ENCODE measurements around the gene WTAP.

Gene WTAP

DNA sequence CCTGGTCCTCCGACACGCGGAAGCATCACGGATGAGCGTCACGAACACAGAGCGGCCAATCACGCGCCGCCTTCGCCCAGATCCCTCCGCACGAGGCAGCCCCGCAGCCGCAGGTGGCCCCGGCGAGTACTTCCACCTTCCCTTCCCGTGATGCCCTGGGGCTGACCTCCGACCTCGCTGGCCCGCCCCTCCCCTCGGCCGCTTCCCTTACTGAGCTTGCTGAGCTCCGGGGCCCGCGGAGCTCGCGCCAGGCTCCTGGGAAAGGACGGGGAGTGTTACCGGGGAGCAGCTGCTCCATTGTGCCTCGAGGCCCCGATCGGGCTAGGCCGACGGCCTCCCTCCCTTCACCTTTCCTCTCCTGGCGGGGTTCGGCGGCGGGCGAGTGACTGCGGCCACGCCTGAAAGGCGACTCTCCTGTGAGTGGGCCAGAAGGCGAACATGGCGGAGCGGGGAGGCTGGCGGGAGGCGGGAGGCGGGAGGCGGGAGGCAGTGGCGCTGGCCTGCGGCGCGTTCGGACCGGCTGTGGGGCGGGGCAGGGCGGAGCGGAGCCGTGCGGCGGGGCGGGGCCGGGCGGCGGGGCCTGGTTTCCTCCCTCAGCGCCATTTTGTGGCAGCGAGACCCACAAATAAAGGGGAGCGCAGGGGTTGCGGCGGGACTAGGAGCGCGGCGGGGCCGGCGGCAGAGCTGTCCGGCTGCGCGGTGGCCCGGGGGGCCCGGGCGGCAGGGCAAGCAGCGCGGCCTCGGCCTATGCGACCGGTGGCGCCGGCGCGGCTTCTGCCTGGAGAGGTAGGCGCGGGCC lies at the start of gene WTAP:
WTAP (plus strand) TSS at position 589 of the 799 bp plus-strand sequence. CDS start 8,760 bp downstream, outside the sequence.
- peaks cover 9% of the 10 kb centered on the region for H3K4me1 ChIP-seq (ENCODE audit: control insufficient read depth, insufficient read depth, low read length)
- no peaks in the 10 kb centered on the region for H3K36me3 ChIP-seq (ENCODE audit: control insufficient read depth, insufficient read depth, low read length)

GRCh38 chr6:159677506-159678165 lies 49.7 kb upstream of the WTAP start:
- H3K4me3 ChIP-seq (ENCODE audit: low read depth, low read length): no peak overlapping the region
- no peaks in the 10 kb centered on the region for H3K27me3 ChIP-seq (ENCODE audit: control insufficient read depth, insufficient read depth, low read length)
- H3K36me3 ChIP-seq (ENCODE audit: control insufficient read depth, insufficient read depth, low read length): peaks cover 4% of the 10 kb centered on the region
- no peaks in the 10 kb centered on the region for H3K9me3 ChIP-seq (ENCODE audit: control insufficient read depth, insufficient read depth, low read length)
- no peaks in the 10 kb centered on the region for H3K4me1 ChIP-seq (ENCODE audit: control insufficient read depth, insufficient read depth, low read length)
- no peak overlapping the region for H3K9ac ChIP-seq (ENCODE audit: low read depth, low read length)

More for the DNA sequence above, at the start of gene WTAP:
- Histone ChIP-seq H3K9ac (ENCODE audit: low read depth, low read length) (peak within 1 kb of the TSS; percentile 97), H3K4me3 (ENCODE audit: low read depth, low read length) (peak within 1 kb of the TSS; percentile 97), H3K9me3 (ENCODE audit: control insufficient read depth, insufficient read depth, low read length) (no peaks in the 10 kb centered on the region), H3K27me3 (ENCODE audit: control insufficient read depth, insufficient read depth, low read length) (no peaks in the 10 kb centered on the region)

DNA sequence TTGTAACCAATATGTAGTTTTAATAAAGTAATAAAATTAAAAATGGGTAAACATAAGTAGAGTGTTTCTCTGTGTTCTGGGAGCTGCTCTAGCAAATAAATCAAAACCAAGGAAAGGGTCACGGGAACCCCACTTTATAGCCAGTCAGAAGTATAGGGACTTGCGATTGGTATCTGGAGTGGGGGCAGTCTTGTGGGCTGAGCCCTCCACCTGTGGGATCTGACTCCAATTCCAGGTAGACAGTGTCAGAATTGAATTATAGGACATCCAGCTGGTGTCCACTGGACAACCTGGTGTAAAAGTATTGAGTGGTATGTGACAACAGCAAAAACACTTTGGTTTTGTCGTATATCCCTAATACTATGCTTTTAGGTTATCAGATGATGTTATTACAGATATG lies 48.7 kb upstream of the WTAP start:
- H3K4me3 ChIP-seq (ENCODE audit: low read depth, low read length): no peak overlapping the region
- H3K27me3 ChIP-seq (ENCODE audit: control insufficient read depth, insufficient read depth, low read length): no peaks in the 10 kb centered on the region
- no peaks in the 10 kb centered on the region for H3K4me1 ChIP-seq (ENCODE audit: control insufficient read depth, insufficient read depth, low read length)
- no peak overlapping the region for H3K9ac ChIP-seq (ENCODE audit: low read depth, low read length)
- peaks cover 4% of the 10 kb centered on the region for H3K36me3 ChIP-seq (ENCODE audit: control insufficient read depth, insufficient read depth, low read length)
- no peaks in the 10 kb centered on the region for H3K9me3 ChIP-seq (ENCODE audit: control insufficient read depth, insufficient read depth, low read length)

DNA sequence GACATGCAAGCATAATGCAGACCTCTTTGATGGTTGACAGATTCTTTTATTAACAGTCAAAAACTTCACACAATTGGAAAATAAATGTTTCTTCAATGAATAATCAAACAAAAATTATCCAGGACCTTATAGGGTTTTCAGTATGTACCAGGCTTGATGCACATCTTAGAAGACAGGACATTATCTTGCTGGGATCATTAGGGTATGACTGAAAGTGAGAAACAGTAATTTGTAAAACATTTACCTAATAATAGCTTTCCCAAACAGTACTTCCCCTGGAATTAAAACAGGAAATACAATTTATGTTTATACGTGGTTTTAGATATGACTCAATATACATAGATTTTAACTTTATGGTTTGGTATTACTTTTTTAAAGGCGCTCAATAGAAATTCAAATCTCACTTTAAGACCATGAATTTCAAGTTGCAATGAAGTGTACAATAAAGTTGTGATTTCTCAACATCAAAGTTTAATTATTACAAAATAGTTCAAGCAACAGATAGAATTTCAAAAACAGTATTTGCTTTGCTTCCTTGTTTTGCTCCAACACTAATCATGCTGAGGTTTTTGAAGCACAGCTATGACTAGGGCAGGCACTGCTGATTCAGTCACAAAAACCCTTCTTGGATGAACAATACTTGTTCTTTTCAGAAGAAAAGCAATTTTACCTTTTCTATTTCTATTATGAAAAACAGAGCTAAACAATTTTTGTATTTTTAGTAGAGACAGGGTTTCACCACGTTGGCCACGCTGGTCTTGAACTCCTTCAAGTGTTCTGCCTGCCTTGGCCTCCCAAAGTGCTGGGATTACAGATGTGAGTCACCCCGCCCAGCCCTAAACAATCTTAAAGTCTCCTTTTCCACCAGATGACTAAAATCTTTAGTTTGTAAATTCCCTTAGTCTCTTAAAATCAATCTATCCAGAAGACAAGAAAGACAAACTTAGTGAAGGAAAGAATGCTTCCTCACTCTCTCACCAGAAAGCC lies 47.9 kb upstream of the WTAP start:
- Histone ChIP-seq H3K36me3 (ENCODE audit: control insufficient read depth, insufficient read depth, low read length) (peaks cover 4% of the 10 kb centered on the region), H3K9me3 (ENCODE audit: control insufficient read depth, insufficient read depth, low read length) (no peaks in the 10 kb centered on the region), H3K4me1 (ENCODE audit: control insufficient read depth, insufficient read depth, low read length) (no peaks in the 10 kb centered on the region), H3K9ac (ENCODE audit: low read depth, low read length) (no peak overlapping the region), H3K4me3 (ENCODE audit: low read depth, low read length) (no peak overlapping the region), H3K27me3 (ENCODE audit: control insufficient read depth, insufficient read depth, low read length) (no peaks in the 10 kb centered on the region)

DNA sequence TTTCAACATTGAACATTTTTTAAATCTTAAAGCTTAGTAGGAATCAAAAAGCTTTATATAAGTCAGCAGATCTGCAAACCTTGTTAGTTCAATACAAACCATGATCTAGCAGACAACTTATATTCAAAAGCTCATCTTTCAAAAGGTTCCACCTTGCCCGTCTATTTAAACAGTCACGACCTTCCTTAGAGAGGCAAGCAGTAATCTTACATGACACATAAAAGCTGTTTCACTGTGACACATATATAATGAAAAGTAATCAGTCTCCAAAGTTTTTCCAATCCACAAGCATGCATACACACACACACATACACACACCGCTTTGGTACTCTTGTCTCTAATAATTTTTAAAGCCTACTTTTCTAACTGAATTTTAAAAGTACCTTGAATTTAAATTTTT lies 47.2 kb upstream of the WTAP start:
- Histone ChIP-seq H3K36me3 (ENCODE audit: control insufficient read depth, insufficient read depth, low read length) (peaks cover 9% of the 10 kb centered on the region), H3K4me3 (ENCODE audit: low read depth, low read length) (no peak overlapping the region), H3K4me1 (ENCODE audit: control insufficient read depth, insufficient read depth, low read length) (no peaks in the 10 kb centered on the region), H3K27me3 (ENCODE audit: control insufficient read depth, insufficient read depth, low read length) (no peaks in the 10 kb centered on the region), H3K9me3 (ENCODE audit: control insufficient read depth, insufficient read depth, low read length) (no peaks in the 10 kb centered on the region), H3K9ac (ENCODE audit: low read depth, low read length) (no peak overlapping the region)

DNA sequence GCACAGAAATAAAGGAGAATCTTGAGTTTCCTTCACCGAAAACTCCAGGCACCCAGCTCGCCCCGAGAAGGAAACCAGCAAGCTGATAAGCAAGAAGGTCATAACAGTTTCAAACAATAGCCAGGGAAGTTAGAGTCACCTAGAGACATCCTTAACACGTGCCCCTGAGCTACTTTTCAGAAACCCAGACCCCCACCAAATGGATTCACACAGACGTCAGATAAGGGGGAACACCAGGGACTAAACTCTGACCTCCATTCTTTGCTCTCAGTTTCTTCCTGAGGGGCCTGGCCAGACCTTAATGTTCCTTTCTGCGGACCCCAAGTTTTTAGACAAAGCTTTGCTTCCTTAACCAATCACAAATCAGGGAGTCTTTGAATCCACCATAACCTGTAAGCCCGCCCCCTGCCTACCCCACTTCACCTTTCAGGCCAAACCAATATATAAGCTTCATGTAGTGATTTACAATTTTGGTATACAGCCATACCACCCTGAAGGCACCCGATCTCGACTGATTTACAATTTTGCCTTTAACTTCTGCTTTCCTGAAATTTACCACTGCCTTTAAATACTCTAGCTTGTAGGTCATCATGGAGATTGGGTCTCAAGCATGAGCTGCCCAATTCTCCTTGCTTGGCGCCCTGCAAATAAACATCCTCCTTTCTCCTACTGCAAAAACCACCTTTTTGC lies 46.0 kb upstream of the WTAP start:
- no peaks in the 10 kb centered on the region for H3K27me3 ChIP-seq (ENCODE audit: control insufficient read depth, insufficient read depth, low read length)
- H3K9ac ChIP-seq (ENCODE audit: low read depth, low read length): no peak overlapping the region
- no peaks in the 10 kb centered on the region for H3K4me1 ChIP-seq (ENCODE audit: control insufficient read depth, insufficient read depth, low read length)
- no peak overlapping the region for H3K4me3 ChIP-seq (ENCODE audit: low read depth, low read length)
- H3K9me3 ChIP-seq (ENCODE audit: control insufficient read depth, insufficient read depth, low read length): no peaks in the 10 kb centered on the region
- H3K36me3 ChIP-seq (ENCODE audit: control insufficient read depth, insufficient read depth, low read length): peaks cover 9% of the 10 kb centered on the region

- H3K27me3 ChIP-seq (ENCODE audit: control insufficient read depth, insufficient read depth, low read length): no peaks in the 10 kb centered on the region
- no peaks in the 10 kb centered on the region for H3K9me3 ChIP-seq (ENCODE audit: control insufficient read depth, insufficient read depth, low read length)
- H3K9ac ChIP-seq (ENCODE audit: low read depth, low read length): no peak overlapping the region
- peaks cover 9% of the 10 kb centered on the region for H3K36me3 ChIP-seq (ENCODE audit: control insufficient read depth, insufficient read depth, low read length)
- no peaks in the 10 kb centered on the region for H3K4me1 ChIP-seq (ENCODE audit: control insufficient read depth, insufficient read depth, low read length)
- H3K4me3 ChIP-seq (ENCODE audit: low read depth, low read length): no peak overlapping the region
These were observed 45.0 kb upstream of the WTAP start for GRCh38 chr6:159682295-159682694.

DNA sequence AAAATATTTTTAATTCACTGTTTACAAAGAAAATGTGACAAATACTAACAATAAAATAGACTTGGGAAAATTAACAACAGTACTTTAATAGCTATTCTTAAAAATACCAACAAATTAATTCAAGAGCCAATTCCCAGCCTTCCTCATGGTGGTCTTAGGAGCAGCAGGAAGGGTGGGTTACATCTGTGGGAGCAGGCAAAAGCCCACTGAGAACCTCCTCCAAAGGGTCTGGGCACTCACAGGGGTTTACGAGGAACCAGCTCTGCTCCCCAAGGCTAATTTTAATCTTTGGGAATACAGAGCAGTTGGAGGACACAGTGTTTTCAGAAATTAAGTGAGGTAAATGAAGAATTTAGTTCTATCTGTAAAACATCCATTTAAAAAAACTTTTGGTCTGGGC lies 44.5 kb upstream of the WTAP start:
- Histone ChIP-seq H3K36me3 (ENCODE audit: control insufficient read depth, insufficient read depth, low read length) (peaks cover 9% of the 10 kb centered on the region), H3K4me1 (ENCODE audit: control insufficient read depth, insufficient read depth, low read length) (no peaks in the 10 kb centered on the region), H3K9ac (ENCODE audit: low read depth, low read length) (no peak overlapping the region)

GRCh38 chr6:159684013-159684304 lies 43.3 kb upstream of the WTAP start:
- Histone ChIP-seq H3K9ac (ENCODE audit: low read depth, low read length) (no peak overlapping the region), H3K9me3 (ENCODE audit: control insufficient read depth, insufficient read depth, low read length) (no peaks in the 10 kb centered on the region), H3K4me3 (ENCODE audit: low read depth, low read length) (no peak overlapping the region), H3K27me3 (ENCODE audit: control insufficient read depth, insufficient read depth, low read length) (no peaks in the 10 kb centered on the region), H3K36me3 (ENCODE audit: control insufficient read depth, insufficient read depth, low read length) (peaks cover 9% of the 10 kb centered on the region), H3K4me1 (ENCODE audit: control insufficient read depth, insufficient read depth, low read length) (no peaks in the 10 kb centered on the region)

More for the DNA sequence above, 44.5 kb upstream of the WTAP start:
- Histone ChIP-seq H3K27me3 (ENCODE audit: control insufficient read depth, insufficient read depth, low read length) (no peaks in the 10 kb centered on the region), H3K9me3 (ENCODE audit: control insufficient read depth, insufficient read depth, low read length) (no peaks in the 10 kb centered on the region), H3K4me3 (ENCODE audit: low read depth, low read length) (no peak overlapping the region)

- no peaks in the 10 kb centered on the region for H3K4me1 ChIP-seq (ENCODE audit: control insufficient read depth, insufficient read depth, low read length)
- no peak overlapping the region for H3K4me3 ChIP-seq (ENCODE audit: low read depth, low read length)
- peaks cover 11% of the 10 kb centered on the region for H3K36me3 ChIP-seq (ENCODE audit: control insufficient read depth, insufficient read depth, low read length)
- no peaks in the 10 kb centered on the region for H3K27me3 ChIP-seq (ENCODE audit: control insufficient read depth, insufficient read depth, low read length)
- H3K9me3 ChIP-seq (ENCODE audit: control insufficient read depth, insufficient read depth, low read length): no peaks in the 10 kb centered on the region
- H3K9ac ChIP-seq (ENCODE audit: low read depth, low read length): no peak overlapping the region
These were observed 41.3 kb upstream of the WTAP start for GRCh38 chr6:159686040-159686439.

- no peaks in the 10 kb centered on the region for H3K9me3 ChIP-seq (ENCODE audit: control insufficient read depth, insufficient read depth, low read length)
- peaks cover 11% of the 10 kb centered on the region for H3K36me3 ChIP-seq (ENCODE audit: control insufficient read depth, insufficient read depth, low read length)
- H3K4me1 ChIP-seq (ENCODE audit: control insufficient read depth, insufficient read depth, low read length): no peaks in the 10 kb centered on the region
- no peak overlapping the region for H3K4me3 ChIP-seq (ENCODE audit: low read depth, low read length)
- H3K9ac ChIP-seq (ENCODE audit: low read depth, low read length): no peak overlapping the region
- no peaks in the 10 kb centered on the region for H3K27me3 ChIP-seq (ENCODE audit: control insufficient read depth, insufficient read depth, low read length)
These were observed 40.6 kb upstream of the WTAP start for GRCh38 chr6:159686703-159687102.

All from iPS-15b (cell line).